OCI-LY1 (cell line): ENCODE data around the gene MAPK9.

ENCODE experiments used
- EZH2 ChIP-seq: fragments of 200-600 bp; sonication (generic), shearing (Covaris generic); IDR thresholded peaks from 2 replicates; pipeline ENCODE4 v1.8.0; 2017; ENCODE audit warnings: borderline replicate concordance, mixed run types, mild to moderate bottlenecking, antibody characterized with exemption, low read length, moderate library complexity, mixed read lengths
- TF ChIP-seq, protein P1 (sequence below): fragments of 200-600 bp; sonication (generic), shearing (Covaris generic); IDR thresholded peaks from 2 replicates; pipeline ENCODE4 v1.5.1; 2017; ENCODE audit warnings: mild to moderate bottlenecking, antibody characterized with exemption, low read length, moderate library complexity, mixed read lengths

DNA sequence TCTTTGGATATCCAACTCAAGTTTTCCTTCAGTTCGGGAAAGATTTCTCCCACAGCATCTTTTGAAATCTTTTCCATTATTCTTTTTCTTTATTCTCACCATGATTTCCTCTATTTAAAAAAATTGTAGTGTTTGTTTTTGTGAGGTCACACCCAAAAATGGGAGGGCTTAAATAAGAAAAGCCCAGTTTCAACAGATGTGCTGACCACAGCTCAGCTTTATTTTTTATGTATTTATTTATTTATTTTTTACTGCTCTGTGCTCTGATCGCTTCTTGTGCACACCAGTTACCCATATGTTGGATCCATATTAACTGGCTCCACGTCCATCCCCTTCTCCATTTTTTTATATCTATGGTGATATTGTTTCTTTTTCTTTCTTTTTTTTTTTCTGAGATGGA lies 41.0 kb upstream of the MAPK9 start:
- TF ChIP-seq, protein P1, sequence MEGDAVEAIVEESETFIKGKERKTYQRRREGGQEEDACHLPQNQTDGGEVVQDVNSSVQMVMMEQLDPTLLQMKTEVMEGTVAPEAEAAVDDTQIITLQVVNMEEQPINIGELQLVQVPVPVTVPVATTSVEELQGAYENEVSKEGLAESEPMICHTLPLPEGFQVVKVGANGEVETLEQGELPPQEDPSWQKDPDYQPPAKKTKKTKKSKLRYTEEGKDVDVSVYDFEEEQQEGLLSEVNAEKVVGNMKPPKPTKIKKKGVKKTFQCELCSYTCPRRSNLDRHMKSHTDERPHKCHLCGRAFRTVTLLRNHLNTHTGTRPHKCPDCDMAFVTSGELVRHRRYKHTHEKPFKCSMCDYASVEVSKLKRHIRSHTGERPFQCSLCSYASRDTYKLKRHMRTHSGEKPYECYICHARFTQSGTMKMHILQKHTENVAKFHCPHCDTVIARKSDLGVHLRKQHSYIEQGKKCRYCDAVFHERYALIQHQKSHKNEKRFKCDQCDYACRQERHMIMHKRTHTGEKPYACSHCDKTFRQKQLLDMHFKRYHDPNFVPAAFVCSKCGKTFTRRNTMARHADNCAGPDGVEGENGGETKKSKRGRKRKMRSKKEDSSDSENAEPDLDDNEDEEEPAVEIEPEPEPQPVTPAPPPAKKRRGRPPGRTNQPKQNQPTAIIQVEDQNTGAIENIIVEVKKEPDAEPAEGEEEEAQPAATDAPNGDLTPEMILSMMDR = no peak
- TF ChIP-seq EZH2 = no peak
